MM.1S (cell line): ENCODE measurements around the gene ZNF552.

ENCODE experiments used
- CTCF ChIP-seq: fragments of 300-600 bp; sonication (generic); IDR thresholded peaks from 2 replicates; pipeline ENCODE4 v1.5.1; 2016; ENCODE audit warnings: antibody characterized with exemption, low read length, mixed read lengths
- EZH2 ChIP-seq: fragments of 300-600 bp; sonication (generic); optimal IDR thresholded peaks from 2 replicates; pipeline ENCODE3; 2017; ENCODE audit warnings: low read depth, mild to moderate bottlenecking, antibody characterized with exemption, low read length, mixed read lengths

- TF ChIP-seq CTCF, result no peak
- TF ChIP-seq EZH2, result no peak
These were observed 28.4 kb downstream of the ZNF552 start for GRCh38 chr19:57786286-57786685.
